ENCODE results near the gene GSTM5.

GRCh38 chr1:109721042-109721441 is 9.0 kb downstream of the GSTM5 start:
- TF ChIP-seq, protein P1, sequence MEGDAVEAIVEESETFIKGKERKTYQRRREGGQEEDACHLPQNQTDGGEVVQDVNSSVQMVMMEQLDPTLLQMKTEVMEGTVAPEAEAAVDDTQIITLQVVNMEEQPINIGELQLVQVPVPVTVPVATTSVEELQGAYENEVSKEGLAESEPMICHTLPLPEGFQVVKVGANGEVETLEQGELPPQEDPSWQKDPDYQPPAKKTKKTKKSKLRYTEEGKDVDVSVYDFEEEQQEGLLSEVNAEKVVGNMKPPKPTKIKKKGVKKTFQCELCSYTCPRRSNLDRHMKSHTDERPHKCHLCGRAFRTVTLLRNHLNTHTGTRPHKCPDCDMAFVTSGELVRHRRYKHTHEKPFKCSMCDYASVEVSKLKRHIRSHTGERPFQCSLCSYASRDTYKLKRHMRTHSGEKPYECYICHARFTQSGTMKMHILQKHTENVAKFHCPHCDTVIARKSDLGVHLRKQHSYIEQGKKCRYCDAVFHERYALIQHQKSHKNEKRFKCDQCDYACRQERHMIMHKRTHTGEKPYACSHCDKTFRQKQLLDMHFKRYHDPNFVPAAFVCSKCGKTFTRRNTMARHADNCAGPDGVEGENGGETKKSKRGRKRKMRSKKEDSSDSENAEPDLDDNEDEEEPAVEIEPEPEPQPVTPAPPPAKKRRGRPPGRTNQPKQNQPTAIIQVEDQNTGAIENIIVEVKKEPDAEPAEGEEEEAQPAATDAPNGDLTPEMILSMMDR (IDR thresholded peaks at IDR 0.05): no peak
- no peak for TF ChIP-seq POLR2A (IDR thresholded peaks at IDR 0.05)
